OCI-LY1 (cell line): ENCODE data around the gene PROSER2.

Source experiments
- H2AFZ ChIP-seq: fragments of 200-600 bp; sonication (generic), shearing (Covaris generic); 2 replicates; pipeline ENCODE4 v1.6.0; 2014; ENCODE audit warnings: antibody characterized with exemption, mild to moderate bottlenecking, low read length
- H3F3A ChIP-seq: fragments of 200-600 bp; sonication (generic), shearing (Covaris generic); 2 replicates; pipeline ENCODE4 v1.6.0; 2014; ENCODE audit warnings: mild to moderate bottlenecking, antibody characterized with exemption, low read length, moderate library complexity; ENCODE audit not compliant: insufficient read depth
- H3K27ac ChIP-seq: fragments of 200-600 bp; sonication (generic); 2 replicates; pipeline ENCODE4 v1.5.1; 2014; ENCODE audit warnings: low read length, mixed run types, mild to moderate bottlenecking, low read depth; ENCODE audit not compliant: poor library complexity, severe bottlenecking
- H3K27me3 ChIP-seq: fragments of 200-600 bp; sonication (generic); 2 replicates; pipeline ENCODE4 v1.6.0; 2014; ENCODE audit warnings: antibody characterized with exemption, mild to moderate bottlenecking, low read length, moderate library complexity; ENCODE audit not compliant: insufficient read depth
- H3K36me3 ChIP-seq: fragments of 200-600 bp; sonication (generic); 2 replicates; pipeline ENCODE4 v1.6.1; 2014; ENCODE audit warnings: mild to moderate bottlenecking, antibody characterized with exemption, low read length, moderate library complexity, mixed read lengths; ENCODE audit not compliant: insufficient read depth
- H3K4me1 ChIP-seq: fragments of 200-600 bp; sonication (generic); 2 replicates; pipeline ENCODE4 v1.5.1; 2014; ENCODE audit warnings: mild to moderate bottlenecking, low read length, moderate library complexity; ENCODE audit not compliant: insufficient read depth, severe bottlenecking
- H3K4me2 ChIP-seq: fragments of 200-600 bp; sonication (generic), shearing (Covaris generic); 2 replicates; pipeline ENCODE4 v1.6.1; 2014; ENCODE audit warnings: low read length
- H3K4me3 ChIP-seq: fragments of 200-600 bp; sonication (generic); 2 replicates; pipeline ENCODE4 v1.5.1; 2014; ENCODE audit warnings: low read length, low read depth, mild to moderate bottlenecking, mixed read lengths; ENCODE audit not compliant: poor library complexity, severe bottlenecking
- H3K79me2 ChIP-seq: fragments of 200-600 bp; shearing (Covaris generic); 2 replicates; pipeline ENCODE4 v1.6.1; 2016; ENCODE audit warnings: mixed run types, low read length, mixed read lengths; ENCODE audit not compliant: insufficient read depth
- H3K9ac ChIP-seq: fragments of 200-600 bp; sonication (generic), shearing (Covaris generic); 2 replicates; pipeline ENCODE4 v1.6.1; 2014; ENCODE audit warnings: mild to moderate bottlenecking, low read length, mixed read lengths
- H3K9me2 ChIP-seq: fragments of 200-600 bp; sonication (generic), shearing (Covaris generic); 2 replicates; pipeline ENCODE4 v1.6.1; 2014; ENCODE audit warnings: low read depth, mild to moderate bottlenecking, low read length, mixed read lengths
- H3K9me3 ChIP-seq: fragments of 200-600 bp; shearing (Covaris generic); 2 replicates; pipeline ENCODE4 v1.6.1; 2014; ENCODE audit warnings: low read length, mixed read lengths
- H4K20me1 ChIP-seq: fragments of 200-600 bp; sonication (generic), shearing (Covaris generic); 2 replicates; pipeline ENCODE4 v1.6.0; 2016; ENCODE audit warnings: mild to moderate bottlenecking, low read length; ENCODE audit not compliant: insufficient read depth
- CTCF ChIP-seq: fragments of 200-600 bp; sonication (generic), shearing (Covaris generic); IDR thresholded peaks from 2 replicates; pipeline ENCODE4 v1.5.1; 2017; ENCODE audit warnings: mild to moderate bottlenecking, antibody characterized with exemption, low read length, moderate library complexity, mixed read lengths
- EZH2 ChIP-seq: fragments of 200-600 bp; sonication (generic), shearing (Covaris generic); IDR thresholded peaks from 2 replicates; pipeline ENCODE4 v1.8.0; 2017; ENCODE audit warnings: borderline replicate concordance, mixed run types, mild to moderate bottlenecking, antibody characterized with exemption, low read length, moderate library complexity, mixed read lengths

PROSER2 gene

GRCh38 chr10:11819027-11819426, 4.1 kb upstream of the PROSER2 start:
- Histone ChIP-seq H3K9me3 (no peaks in the 10 kb centered on the region), H3K4me1 (no peaks in the 10 kb centered on the region), H3K9me2 (no peaks in the 10 kb centered on the region), H3K79me2 (no peaks in the 10 kb centered on the region), H3K4me2 (no peak overlapping the region), H3K27ac (no peak overlapping the region), H3F3A (0 out of 2 replicates have a peak, but pooled peaks cover 3% of the 10 kb centered on the region), H3K36me3 (no peaks in the 10 kb centered on the region), H3K4me3 (no peak overlapping the region), H2AFZ (no peak overlapping the region), H3K9ac (no peak overlapping the region), H3K27me3 (no peaks in the 10 kb centered on the region; the same call in 1 of the 2 replicates), H4K20me1 (no peaks in the 10 kb centered on the region)
- TF ChIP-seq EZH2 (no peak), CTCF (no peak)

GRCh38 chr10:11822026-11822756, 965 bp upstream of the PROSER2 start:
- no peak overlapping the region for H2AFZ ChIP-seq
- H3K9me2 ChIP-seq = no peaks in the 10 kb centered on the region
- H3K79me2 ChIP-seq = no peaks in the 10 kb centered on the region
- TF ChIP-seq EZH2 = no peak
- no peak for TF ChIP-seq CTCF
- H3K36me3 ChIP-seq = no peaks in the 10 kb centered on the region
- no peak overlapping the region for H3K9ac ChIP-seq
- no peaks in the 10 kb centered on the region for H3K4me1 ChIP-seq
- 0 out of 2 replicates have a peak, but pooled peaks cover 3% of the 10 kb centered on the region for H3F3A ChIP-seq
- no peak overlapping the region for H3K4me2 ChIP-seq
- H3K4me3 ChIP-seq = no peak overlapping the region
- no peak overlapping the region for H3K27ac ChIP-seq
- H3K27me3 ChIP-seq = no peaks in the 10 kb centered on the region
- no peaks in the 10 kb centered on the region for H3K9me3 ChIP-seq
- H4K20me1 ChIP-seq = no peaks in the 10 kb centered on the region

- Histone ChIP-seq H3K4me1 (no peaks in the 10 kb centered on the region), H3K27ac (no peak overlapping the region), H3K79me2 (no peaks in the 10 kb centered on the region), H3K9me3 (no peaks in the 10 kb centered on the region), H3K36me3 (no peaks in the 10 kb centered on the region), H3K27me3 (no peaks in the 10 kb centered on the region), H3F3A (0 out of 2 replicates have a peak, but pooled peaks cover 3% of the 10 kb centered on the region), H4K20me1 (no peaks in the 10 kb centered on the region), H2AFZ (no peak overlapping the region), H3K9me2 (no peaks in the 10 kb centered on the region), H3K4me3 (peak overlapping the region; percentile 42), H3K9ac (no peak overlapping the region), H3K4me2 (peak overlapping the region; percentile 36; the same call in 1 of the 2 replicates)
- no peak for TF ChIP-seq CTCF
Measured at GRCh38 chr10:11822809-11823121, 391 bp upstream of the PROSER2 start.
